ENCODE measurements around the gene PNKD.

Gene PNKD

GRCh38 chr2:218269900-218270720 is at the start of gene PNKD, which contains the start of gene AAMP:
TSS of gene PNKD (plus strand) at chr2:218270519. CDS start at chr2:218270536, 17 bp downstream.
TSS of gene AAMP (minus strand) at chr2:218270137. CDS start at chr2:218270086, 51 bp downstream.
- peak; percentile 93 for DNase-seq (ENCODE audit: low read depth, low spot score)
- Histone ChIP-seq H3K9me3 (ENCODE audit: control insufficient read depth, insufficient read depth, low read length) (no peaks in the 10 kb centered on the region), H3K27ac (ENCODE audit: low read length) (no peak within 1 kb of the TSS), H3K4me3 (ENCODE audit: low read length) (peak within 1 kb of the TSS; percentile 91), H3K4me1 (ENCODE audit: control insufficient read depth, insufficient read depth, low read length) (0 out of 2 replicates have a peak, but pooled peaks cover 2% of the 10 kb centered on the region), H3K36me3 (ENCODE audit: control insufficient read depth, insufficient read depth, low read length) (peaks cover 19% of the 10 kb centered on the region; the same call in 1 of the 2 replicates), H3K27me3 (ENCODE audit: control insufficient read depth, insufficient read depth, low read length) (no peaks in the 10 kb centered on the region)
- WGBS (ENCODE audit: insufficient coverage, insufficient read length), result no CpG with 5 or more reads among the region's 64 CpGs

- Histone ChIP-seq H3K27ac (ENCODE audit: low read length) (no peak overlapping the region), H3K4me3 (ENCODE audit: low read length) (no peak overlapping the region), H3K4me1 (ENCODE audit: control insufficient read depth, insufficient read depth, low read length) (0 out of 2 replicates have a peak, but pooled peaks cover 2% of the 10 kb centered on the region), H3K9me3 (ENCODE audit: control insufficient read depth, insufficient read depth, low read length) (no peaks in the 10 kb centered on the region), H3K27me3 (ENCODE audit: control insufficient read depth, insufficient read depth, low read length) (no peaks in the 10 kb centered on the region), H3K36me3 (ENCODE audit: control insufficient read depth, insufficient read depth, low read length) (no peaks in the 10 kb centered on the region; the same call in 1 of the 2 replicates)
- WGBS (ENCODE audit: insufficient coverage, insufficient read length), result no CpG with 5 or more reads among the region's 5 CpGs
- DNase-seq (ENCODE audit: low read depth, low spot score), result no peak
These were observed 49.3 kb upstream of the PNKD start for GRCh38 chr2:218221000-218221399.

- Histone ChIP-seq H3K4me1 (ENCODE audit: control insufficient read depth, insufficient read depth, low read length) (no peaks in the 10 kb centered on the region), H3K36me3 (ENCODE audit: control insufficient read depth, insufficient read depth, low read length) (no peaks in the 10 kb centered on the region; the same call in 1 of the 2 replicates), H3K27me3 (ENCODE audit: control insufficient read depth, insufficient read depth, low read length) (no peaks in the 10 kb centered on the region), H3K4me3 (ENCODE audit: low read length) (no peak overlapping the region), H3K9me3 (ENCODE audit: control insufficient read depth, insufficient read depth, low read length) (no peaks in the 10 kb centered on the region), H3K27ac (ENCODE audit: low read length) (no peak overlapping the region)
- no CpG with 5 or more reads among the region's 5 CpGs for WGBS (ENCODE audit: insufficient coverage, insufficient read length)
- no peak for DNase-seq (ENCODE audit: low read depth, low spot score)
These were observed 47.3 kb upstream of the PNKD start for GRCh38 chr2:218223046-218223445.

- no peak for DNase-seq (ENCODE audit: low read depth, low spot score)
- Histone ChIP-seq H3K36me3 (ENCODE audit: control insufficient read depth, insufficient read depth, low read length) (no peaks in the 10 kb centered on the region; the same call in 1 of the 2 replicates), H3K4me1 (ENCODE audit: control insufficient read depth, insufficient read depth, low read length) (no peaks in the 10 kb centered on the region)
These were observed 46.1 kb upstream of the PNKD start for GRCh38 chr2:218224186-218224585.

GRCh38 chr2:218226903-218227302 is 43.4 kb upstream of the PNKD start:
- Histone ChIP-seq H3K4me1 (ENCODE audit: control insufficient read depth, insufficient read depth, low read length) (no peaks in the 10 kb centered on the region), H3K27ac (ENCODE audit: low read length) (no peak overlapping the region), H3K9me3 (ENCODE audit: control insufficient read depth, insufficient read depth, low read length) (no peaks in the 10 kb centered on the region), H3K4me3 (ENCODE audit: low read length) (no peak overlapping the region), H3K36me3 (ENCODE audit: control insufficient read depth, insufficient read depth, low read length) (peaks cover 8% of the 10 kb centered on the region; the same call in 1 of the 2 replicates), H3K27me3 (ENCODE audit: control insufficient read depth, insufficient read depth, low read length) (no peaks in the 10 kb centered on the region)
- no CpG with 5 or more reads among the region's 3 CpGs for WGBS (ENCODE audit: insufficient coverage, insufficient read length)
- no peak for DNase-seq (ENCODE audit: low read depth, low spot score)

More at GRCh38 chr2:218224186-218224585, 46.1 kb upstream of the PNKD start:
- no CpG with 5 or more reads among the region's 1 CpG for WGBS (ENCODE audit: insufficient coverage, insufficient read length)
- Histone ChIP-seq H3K4me3 (ENCODE audit: low read length) (no peak overlapping the region), H3K27ac (ENCODE audit: low read length) (no peak overlapping the region), H3K9me3 (ENCODE audit: control insufficient read depth, insufficient read depth, low read length) (no peaks in the 10 kb centered on the region), H3K27me3 (ENCODE audit: control insufficient read depth, insufficient read depth, low read length) (no peaks in the 10 kb centered on the region)

GRCh38 chr2:218228366-218229090 is 41.8 kb upstream of the PNKD start:
- no peak overlapping the region for H3K27ac ChIP-seq (ENCODE audit: low read length)
- no CpG with 5 or more reads among the region's 6 CpGs for WGBS (ENCODE audit: insufficient coverage, insufficient read length)
- no peak overlapping the region for H3K4me3 ChIP-seq (ENCODE audit: low read length)
- DNase-seq (ENCODE audit: low read depth, low spot score), result no peak
- H3K36me3 ChIP-seq (ENCODE audit: control insufficient read depth, insufficient read depth, low read length), result peaks cover 8% of the 10 kb centered on the region; the same call in 1 of the 2 replicates
- H3K9me3 ChIP-seq (ENCODE audit: control insufficient read depth, insufficient read depth, low read length), result no peaks in the 10 kb centered on the region
- no peaks in the 10 kb centered on the region for H3K4me1 ChIP-seq (ENCODE audit: control insufficient read depth, insufficient read depth, low read length)
- no peaks in the 10 kb centered on the region for H3K27me3 ChIP-seq (ENCODE audit: control insufficient read depth, insufficient read depth, low read length)

- WGBS (ENCODE audit: insufficient coverage, insufficient read length), result no CpG with 5 or more reads among the region's 3 CpGs
- Histone ChIP-seq H3K27ac (ENCODE audit: low read length) (no peak overlapping the region), H3K27me3 (ENCODE audit: control insufficient read depth, insufficient read depth, low read length) (no peaks in the 10 kb centered on the region), H3K4me3 (ENCODE audit: low read length) (no peak overlapping the region), H3K9me3 (ENCODE audit: control insufficient read depth, insufficient read depth, low read length) (no peaks in the 10 kb centered on the region), H3K36me3 (ENCODE audit: control insufficient read depth, insufficient read depth, low read length) (peaks cover 8% of the 10 kb centered on the region; the same call in 1 of the 2 replicates), H3K4me1 (ENCODE audit: control insufficient read depth, insufficient read depth, low read length) (no peaks in the 10 kb centered on the region)
- DNase-seq (ENCODE audit: low read depth, low spot score), result no peak
These were observed 41.1 kb upstream of the PNKD start for GRCh38 chr2:218229239-218229638.

GRCh38 chr2:218229851-218230250 is 40.5 kb upstream of the PNKD start:
- Histone ChIP-seq H3K4me3 (ENCODE audit: low read length) (no peak overlapping the region), H3K9me3 (ENCODE audit: control insufficient read depth, insufficient read depth, low read length) (no peaks in the 10 kb centered on the region), H3K36me3 (ENCODE audit: control insufficient read depth, insufficient read depth, low read length) (peaks cover 8% of the 10 kb centered on the region; the same call in 1 of the 2 replicates), H3K27ac (ENCODE audit: low read length) (no peak overlapping the region), H3K27me3 (ENCODE audit: control insufficient read depth, insufficient read depth, low read length) (no peaks in the 10 kb centered on the region), H3K4me1 (ENCODE audit: control insufficient read depth, insufficient read depth, low read length) (no peaks in the 10 kb centered on the region)
- WGBS (ENCODE audit: insufficient coverage, insufficient read length), result no CpG with 5 or more reads among the region's 4 CpGs
- DNase-seq (ENCODE audit: low read depth, low spot score), result no peak

GRCh38 chr2:218230882-218231281 is 39.4 kb upstream of the PNKD start:
- H3K4me1 ChIP-seq (ENCODE audit: control insufficient read depth, insufficient read depth, low read length), result no peaks in the 10 kb centered on the region
- no peak for DNase-seq (ENCODE audit: low read depth, low spot score)

GRCh38 chr2:218233543-218233942 is 36.8 kb upstream of the PNKD start:
- H3K9me3 ChIP-seq (ENCODE audit: control insufficient read depth, insufficient read depth, low read length), result no peaks in the 10 kb centered on the region
- H3K27me3 ChIP-seq (ENCODE audit: control insufficient read depth, insufficient read depth, low read length), result no peaks in the 10 kb centered on the region
- DNase-seq (ENCODE audit: low read depth, low spot score), result no peak
- H3K36me3 ChIP-seq (ENCODE audit: control insufficient read depth, insufficient read depth, low read length), result peaks cover 9% of the 10 kb centered on the region; the same call in 1 of the 2 replicates
- no peak overlapping the region for H3K4me3 ChIP-seq (ENCODE audit: low read length)
- H3K27ac ChIP-seq (ENCODE audit: low read length), result no peak overlapping the region
- no peaks in the 10 kb centered on the region for H3K4me1 ChIP-seq (ENCODE audit: control insufficient read depth, insufficient read depth, low read length)
- no CpG with 5 or more reads among the region's 4 CpGs for WGBS (ENCODE audit: insufficient coverage, insufficient read length)

More at GRCh38 chr2:218230882-218231281, 39.4 kb upstream of the PNKD start:
- no peak overlapping the region for H3K4me3 ChIP-seq (ENCODE audit: low read length)
- H3K27me3 ChIP-seq (ENCODE audit: control insufficient read depth, insufficient read depth, low read length), result no peaks in the 10 kb centered on the region
- peaks cover 8% of the 10 kb centered on the region; the same call in 1 of the 2 replicates for H3K36me3 ChIP-seq (ENCODE audit: control insufficient read depth, insufficient read depth, low read length)
- no CpG with 5 or more reads among the region's 1 CpG for WGBS (ENCODE audit: insufficient coverage, insufficient read length)
- no peaks in the 10 kb centered on the region for H3K9me3 ChIP-seq (ENCODE audit: control insufficient read depth, insufficient read depth, low read length)
- H3K27ac ChIP-seq (ENCODE audit: low read length), result no peak overlapping the region

Measured in iPS DF 6.9 (cell line).